Bronchial epithelial cell (primary cell): ENCODE measurements around the gene PGC. TPM values are rescaled to one million over a fixed set of nuclear protein-coding genes. Genes with fewer than 3 reads are reported as not detected.

ENCODE experiments used
- DNase-seq: peaks from one replicate; pipeline ENCODE4 v3.0.0-alpha.2; 2010; ENCODE audit warnings: low read depth
- FAIRE-seq: peaks from 2 replicates; lab custom pipeline; 2011; peaks lifted over from hg19 to GRCh38; lab: Jason Lieb, UNC
- H3K27me3 ChIP-seq: 2 replicates; pipeline ENCODE4 v1.5.1; 2011; ENCODE audit warnings: low read length; ENCODE audit not compliant: control insufficient read depth, insufficient read depth
- H3K36me3 ChIP-seq: 2 replicates; pipeline ENCODE4 v1.5.1; 2011; ENCODE audit warnings: low read length; ENCODE audit not compliant: control insufficient read depth, insufficient read depth
- H3K4me3 ChIP-seq: 2 replicates; pipeline ENCODE4 v1.5.1; 2011; ENCODE audit warnings: mild to moderate bottlenecking, low read depth, low read length, control low read depth
- CTCF ChIP-seq: IDR thresholded peaks from 2 replicates; pipeline ENCODE4 v1.5.1; 2011; ENCODE audit warnings: mild to moderate bottlenecking, moderate library complexity, low read length, control low read depth, inconsistent platforms; ENCODE audit not compliant: insufficient read depth, severe bottlenecking
- total RNA-seq: library from RNA; depleted of rRNA; stranded (reverse); fragments of >200 nt; gene quantifications from 2 replicates; pipeline ENCODE4 v1.2.1, GENCODE V29; 2014

Gene PGC
- total RNA-seq, 1 donor from 2014 or later = not detected

DNA sequence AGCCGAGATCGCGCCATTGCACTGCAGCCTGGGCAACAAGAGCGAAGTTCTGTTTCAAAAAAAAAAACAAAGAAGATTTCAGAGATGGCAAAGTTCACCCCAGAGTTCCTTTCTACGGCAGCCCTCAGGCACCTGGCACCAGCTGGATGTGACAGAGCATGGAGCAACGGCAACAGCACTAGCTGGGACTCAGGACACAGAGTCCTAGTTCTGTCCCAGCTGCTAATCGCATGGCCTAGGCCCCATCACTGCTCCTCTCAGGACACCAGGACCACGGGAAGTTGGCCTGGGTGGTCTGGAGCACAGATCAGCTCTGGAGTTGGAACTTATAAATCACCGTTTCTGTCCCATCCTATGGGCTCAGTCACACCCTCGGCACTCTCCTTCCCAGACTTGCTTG, 1.1 kb downstream of the PGC start:
- H3K36me3 ChIP-seq = no peaks in the 10 kb centered on the region
- H3K4me3 ChIP-seq = no peak overlapping the region
- H3K27me3 ChIP-seq = peaks cover 2% of the 10 kb centered on the region
- FAIRE-seq = no peak
- no peak for DNase-seq
- TF ChIP-seq CTCF = no peak

DNA sequence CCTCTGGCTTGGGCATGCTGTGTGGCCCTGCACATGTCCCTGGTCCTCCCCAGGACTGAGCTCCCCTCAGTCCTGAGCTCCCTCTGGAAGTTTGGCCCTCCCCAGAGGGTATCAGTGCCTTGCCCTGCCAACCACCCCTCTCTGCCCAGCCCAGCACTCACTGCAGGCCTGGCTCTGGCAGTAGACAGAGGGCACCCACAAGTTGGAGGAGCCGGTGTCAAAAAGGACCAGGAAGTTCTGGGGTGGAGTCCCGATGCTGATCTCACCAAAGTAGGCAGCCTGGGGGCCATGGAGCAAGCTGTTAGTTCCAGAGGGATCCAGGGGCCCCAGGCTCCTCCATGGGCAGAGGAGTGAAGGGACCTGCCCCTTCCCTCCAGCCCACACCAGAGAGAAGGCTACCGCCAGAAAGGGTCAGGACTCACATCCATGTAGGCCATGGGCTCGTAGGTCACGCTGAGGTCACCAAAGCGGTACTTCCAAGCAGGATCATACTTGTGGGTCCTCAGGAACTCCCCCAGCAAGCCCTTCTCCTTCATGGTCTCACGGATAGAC, 2.9 kb downstream of the PGC start:
- TF ChIP-seq CTCF = no peak
- FAIRE-seq (no peak), DNase-seq (no peak)
- H3K36me3 ChIP-seq = no peaks in the 10 kb centered on the region
- H3K27me3 ChIP-seq = no peaks in the 10 kb centered on the region
- H3K4me3 ChIP-seq = no peak overlapping the region

GRCh38 chr6:41743406-41744235, 3.6 kb downstream of the PGC start:
- FAIRE-seq = no peak

GRCh38 chr6:41741625-41742490, 5.3 kb downstream of the PGC start:
- FAIRE-seq (no peak), DNase-seq (no peak)
- H3K36me3 ChIP-seq = no peaks in the 10 kb centered on the region
- H3K27me3 ChIP-seq = no peaks in the 10 kb centered on the region
- no peak for TF ChIP-seq CTCF
- no peak overlapping the region for H3K4me3 ChIP-seq

More at GRCh38 chr6:41743406-41744235, 3.6 kb downstream of the PGC start:
- Histone ChIP-seq H3K27me3 (no peaks in the 10 kb centered on the region), H3K4me3 (no peak overlapping the region), H3K36me3 (no peaks in the 10 kb centered on the region)
- TF ChIP-seq CTCF = no peak
- DNase-seq = no peak

- DNase-seq = no peak
- Histone ChIP-seq H3K27me3 (no peaks in the 10 kb centered on the region), H3K36me3 (no peaks in the 10 kb centered on the region), H3K4me3 (no peak overlapping the region)
- TF ChIP-seq CTCF = no peak
- no peak for FAIRE-seq
Observed at GRCh38 chr6:41740366-41741162, 6.6 kb downstream of the PGC start.
